DMS 273 (cell line): ENCODE data around the gene CCDC24.

Source experiments
- DNase-seq: peaks from one replicate; lab custom pipeline; 2025; ENCODE audit not compliant: unreplicated experiment; lab: John Stamatoyannopoulos, UW

CCDC24 gene

DNA sequence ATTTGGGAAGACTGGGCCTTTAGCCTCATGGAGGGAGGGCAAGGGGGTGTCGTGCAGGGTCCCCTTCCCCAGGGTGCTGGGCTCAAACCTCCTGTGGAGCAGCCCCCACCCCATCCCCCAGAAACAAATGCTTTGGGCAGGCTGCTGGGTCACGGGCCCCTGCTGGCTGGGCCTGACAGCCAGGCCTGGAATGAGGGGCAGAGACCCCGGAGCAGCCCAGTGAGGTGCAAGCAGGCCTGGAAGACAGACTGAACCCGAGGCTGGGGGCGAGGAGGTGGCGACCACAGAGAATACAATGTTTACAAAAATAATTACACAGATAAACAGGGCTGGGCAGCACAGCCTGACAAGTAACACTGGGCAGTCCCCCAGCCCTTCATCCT is 5.3 kb downstream of the CCDC24 start:
- DNase-seq = no peak

DNA sequence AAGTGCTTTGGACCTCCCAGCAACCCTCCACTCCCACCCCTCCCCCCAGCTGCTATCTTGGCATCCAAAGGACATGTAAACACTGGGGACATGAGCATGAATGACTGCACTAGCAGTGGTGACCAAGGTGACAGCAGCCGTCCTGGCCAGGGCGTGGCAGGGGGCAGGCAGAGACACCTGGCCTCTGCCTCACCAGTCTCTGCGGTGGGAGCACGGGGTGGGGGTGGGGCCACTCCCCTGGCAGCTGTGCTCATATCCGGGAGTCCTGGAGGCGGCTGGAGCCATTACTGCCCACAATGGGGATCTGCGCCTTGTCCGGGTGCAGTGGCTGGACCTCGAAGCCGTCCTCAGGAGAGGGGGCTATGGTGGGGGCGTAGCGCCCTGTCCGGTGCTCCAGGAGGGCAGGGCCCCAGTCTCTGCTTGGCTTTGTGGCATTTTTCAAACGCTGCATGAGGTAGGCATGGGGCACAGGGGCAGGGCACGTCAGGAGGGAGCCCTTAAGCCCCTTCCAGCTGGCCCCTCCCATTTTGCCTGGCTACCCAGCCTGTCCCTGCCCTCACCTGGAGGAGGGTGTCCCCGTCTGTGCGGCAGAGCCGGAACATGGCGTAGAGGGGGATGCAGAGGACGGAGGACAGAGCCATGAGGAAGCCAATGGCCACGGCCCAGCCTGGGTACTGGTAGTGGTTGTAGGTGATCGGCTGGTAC is 6.0 kb downstream of the CCDC24 start:
- DNase-seq = no peak

DNA sequence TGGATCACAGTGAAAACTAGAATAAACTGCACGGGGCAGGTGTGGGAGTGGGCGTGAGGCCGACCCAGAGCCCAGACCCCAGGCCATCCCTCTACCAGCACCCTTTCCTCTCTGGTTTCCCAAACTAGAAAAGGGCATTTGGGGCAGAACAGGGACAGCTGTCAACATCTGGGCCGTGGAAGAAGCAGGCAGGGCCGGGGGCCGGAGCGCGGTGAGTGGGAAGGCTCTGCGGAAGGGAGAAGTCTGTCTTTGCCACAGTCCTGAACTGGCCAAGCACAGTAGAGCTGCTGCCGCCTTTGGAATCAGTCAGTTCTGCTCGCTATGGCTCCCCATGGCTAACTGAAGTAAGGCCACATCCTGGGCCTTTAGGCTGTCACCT is 6.6 kb downstream of the CCDC24 start:
- DNase-seq = no peak

DNA sequence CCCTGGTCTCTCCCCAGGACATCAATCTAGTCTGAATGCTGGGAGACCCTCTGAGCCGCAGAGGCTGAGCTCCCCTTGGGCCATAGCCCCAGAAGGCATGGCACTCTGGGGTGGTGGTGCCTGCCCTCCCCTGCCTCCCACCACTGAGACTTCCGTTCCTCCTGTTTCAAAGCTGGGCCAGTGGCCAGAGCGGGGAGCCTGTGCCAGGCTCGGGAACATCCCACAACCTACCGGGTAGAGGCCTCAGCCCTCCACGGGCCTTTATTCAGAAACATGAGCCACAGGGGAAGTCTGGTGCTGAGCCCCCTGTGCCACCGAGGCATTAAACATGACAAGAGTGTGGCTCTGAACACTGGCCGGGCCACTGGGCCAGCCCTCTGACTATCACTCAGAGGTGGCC is 8.1 kb downstream of the CCDC24 start:
- peak; percentile 46 for DNase-seq

DNA sequence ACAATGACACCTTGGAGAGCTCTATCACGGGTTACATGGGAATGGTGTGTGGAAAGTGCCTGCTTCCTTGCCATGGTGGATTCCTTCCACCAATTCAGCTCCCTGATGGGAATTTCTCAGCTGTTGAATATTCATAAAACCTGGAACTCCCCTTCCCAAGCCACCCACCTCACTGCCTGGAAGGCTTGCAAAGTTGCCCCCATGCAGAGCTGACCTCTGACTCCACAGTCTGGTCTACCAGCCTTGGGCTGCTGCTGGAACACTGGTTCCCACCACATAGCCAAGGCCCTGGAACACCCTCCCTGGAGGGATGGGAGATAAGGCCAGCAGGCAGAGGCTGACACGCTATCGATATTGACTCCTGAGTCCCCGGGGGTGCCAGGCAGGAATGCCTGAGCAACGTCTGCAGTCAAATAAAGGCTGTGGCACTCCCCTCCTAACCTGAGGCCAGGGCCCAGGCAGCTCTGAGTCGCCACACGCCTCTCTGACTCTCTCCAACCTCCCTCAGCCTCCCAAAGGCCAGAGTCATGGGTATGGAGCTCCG is 8.8 kb downstream of the CCDC24 start:
- DNase-seq = no peak

DNA sequence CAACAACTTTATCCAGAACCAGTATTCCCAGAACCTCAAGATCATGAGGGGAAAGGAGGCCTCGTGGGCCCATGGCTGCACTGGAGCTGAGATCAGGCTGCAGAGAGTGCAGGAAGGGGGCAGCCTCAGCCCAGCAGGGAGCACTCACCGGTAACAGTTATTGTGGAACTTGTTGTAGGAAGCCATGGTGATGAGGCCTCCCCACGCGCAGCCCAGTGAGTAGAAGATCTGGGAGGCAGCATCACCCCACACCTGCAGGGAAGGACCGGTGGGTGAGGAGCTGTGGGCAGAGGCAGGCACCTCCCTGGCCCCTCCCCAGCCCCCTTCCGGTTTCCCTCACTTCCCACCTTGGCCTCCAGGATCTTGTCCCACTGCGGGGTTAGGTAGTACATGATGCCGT is 10.8 kb downstream of the CCDC24 start:
- DNase-seq = no peak

DNA sequence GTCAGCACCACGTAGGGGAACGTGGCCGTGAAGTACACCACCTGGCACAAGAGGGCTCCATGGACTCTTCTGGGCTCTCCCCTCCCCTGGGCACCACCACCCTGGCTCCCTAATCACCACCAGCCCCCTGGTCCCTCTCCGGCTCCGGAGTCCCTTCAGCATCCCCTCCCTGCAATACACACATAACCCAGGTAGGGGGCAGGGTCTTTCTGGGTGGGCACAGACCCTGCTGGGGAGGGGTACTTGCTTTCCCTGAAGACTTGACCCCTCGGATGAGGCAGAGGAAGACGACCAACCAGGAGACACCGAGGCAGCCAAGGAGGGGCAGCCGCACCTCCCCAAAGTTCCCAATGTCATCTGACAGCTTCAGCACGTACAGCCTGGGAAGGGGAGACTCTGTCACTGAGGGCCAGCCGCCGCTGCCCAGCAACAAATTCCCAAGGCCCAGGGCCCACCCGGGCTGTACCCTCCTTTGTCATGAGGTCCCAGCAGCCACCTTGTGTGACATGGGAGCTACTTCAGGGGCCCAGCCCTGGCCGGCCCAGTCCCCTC is 11.3 kb downstream of the CCDC24 start:
- DNase-seq = no peak

DNA sequence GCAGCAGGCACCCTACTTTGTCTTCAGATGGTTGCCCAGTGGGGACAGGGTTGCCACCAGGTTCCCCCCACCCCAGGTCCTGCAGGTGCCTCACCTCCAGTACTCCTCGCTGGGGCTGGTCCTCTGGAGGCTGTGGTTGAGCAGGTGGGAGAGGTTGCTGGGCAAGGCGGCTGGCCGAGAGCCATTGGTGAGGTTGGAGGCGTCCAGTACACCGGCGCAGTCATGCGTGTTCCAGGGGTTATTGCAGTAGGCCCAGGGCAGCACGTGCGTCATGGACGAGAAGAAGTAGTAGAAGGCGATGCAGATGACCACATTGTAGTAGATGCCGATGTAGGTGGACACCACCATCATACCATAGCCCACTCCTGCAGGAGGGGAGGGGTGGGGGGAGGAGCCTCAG is 16.9 kb downstream of the CCDC24 start:
- DNase-seq = no peak

DNA sequence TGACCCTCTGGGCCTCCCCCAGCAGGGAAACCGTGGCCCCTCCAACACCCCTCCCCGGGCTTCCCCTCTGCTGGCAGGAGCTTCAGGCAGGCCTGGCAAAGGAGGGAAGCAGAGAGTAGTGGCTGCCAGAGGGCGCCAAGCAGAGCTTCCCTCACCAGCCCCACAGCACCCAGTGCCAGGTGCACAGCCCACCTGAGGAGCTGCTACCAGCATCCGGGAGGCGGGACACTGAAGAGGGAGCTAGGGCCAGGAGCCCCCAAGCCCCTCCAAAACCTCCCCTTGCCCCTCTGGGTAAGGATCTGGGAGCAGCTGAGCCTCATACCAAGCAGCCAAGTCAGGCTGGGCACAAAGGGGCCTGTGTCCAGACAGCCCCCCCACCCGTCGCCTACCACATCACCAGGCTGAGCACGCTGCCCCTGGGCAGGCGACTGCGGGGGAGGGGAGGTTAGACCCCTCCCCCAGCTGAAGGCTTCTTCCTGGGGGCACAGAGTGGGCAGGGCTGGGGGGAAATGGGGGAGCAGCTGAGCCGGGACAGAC is 19.6 kb downstream of the CCDC24 start:
- no peak for DNase-seq

DNA sequence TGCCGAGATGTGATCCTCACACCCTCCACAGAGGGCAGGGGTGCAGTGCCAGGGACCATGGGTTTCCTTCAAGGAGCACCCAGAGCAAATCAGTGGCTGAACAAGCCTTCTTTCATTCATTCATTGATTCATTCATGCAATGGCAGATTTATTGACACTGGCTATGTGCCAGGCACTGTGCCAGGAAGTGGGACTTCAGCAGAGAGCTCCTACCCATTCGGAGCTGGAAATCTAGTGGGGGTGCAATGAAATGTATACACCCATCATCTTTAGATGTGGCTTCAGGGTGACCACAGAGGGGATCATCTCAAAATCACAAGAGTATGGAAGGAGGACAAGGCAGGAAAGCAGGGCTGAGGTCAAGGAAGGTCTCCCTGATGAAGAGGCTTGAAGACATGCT is 21.0 kb downstream of the CCDC24 start:
- no peak for DNase-seq

DNA sequence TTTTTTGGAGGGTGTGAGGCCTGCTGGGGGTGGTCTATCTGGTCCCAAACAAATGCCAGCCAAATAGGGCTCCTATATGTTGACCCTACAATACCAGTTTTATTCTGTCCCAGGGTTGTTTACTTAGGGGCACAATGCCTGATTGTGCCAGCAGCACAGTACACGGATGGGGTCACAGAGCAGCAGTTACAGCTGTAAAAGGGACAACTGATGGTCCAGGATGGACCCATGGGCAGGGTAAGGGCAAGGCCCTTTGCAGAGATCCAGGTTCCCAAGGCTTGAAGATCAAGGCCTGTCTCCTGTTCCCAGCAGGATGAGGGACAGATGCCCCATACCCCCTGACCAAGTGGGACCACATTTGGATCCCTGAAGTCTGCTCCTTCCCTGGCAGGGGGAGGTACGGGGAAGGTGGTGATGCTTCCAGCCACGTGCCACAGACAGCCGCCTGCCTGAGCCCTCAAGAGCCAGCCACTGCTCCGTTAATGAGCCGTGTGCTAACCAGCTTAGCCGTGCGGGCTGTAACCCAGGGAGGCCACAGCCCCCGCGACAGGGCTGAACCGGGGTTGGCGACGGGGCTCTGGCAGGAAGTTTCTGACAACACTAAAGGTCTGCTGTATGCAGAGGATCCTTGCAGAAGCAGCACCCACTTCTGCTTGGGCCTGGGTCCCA is 21.7 kb downstream of the CCDC24 start:
- DNase-seq = no peak

DNA sequence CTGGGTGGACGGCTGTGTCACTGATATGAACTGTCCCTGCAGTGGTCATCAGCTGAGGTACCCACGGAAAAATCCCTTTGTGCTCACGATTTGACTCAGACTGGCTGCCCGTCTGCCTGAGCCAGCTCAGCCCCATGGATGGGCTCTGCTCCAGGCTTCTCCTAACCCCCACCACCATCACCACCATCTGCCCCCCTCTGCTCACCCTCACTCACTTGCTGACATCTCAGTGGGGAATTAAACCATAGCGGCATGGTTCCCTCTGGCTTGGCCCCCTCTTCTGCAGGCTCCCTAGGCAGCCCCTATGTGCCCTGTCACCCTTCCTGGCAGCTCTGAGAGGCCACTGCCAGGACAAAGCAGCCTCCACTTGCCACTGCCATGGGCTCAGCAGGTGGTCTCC is 22.6 kb downstream of the CCDC24 start:
- DNase-seq = peak; percentile 52

DNA sequence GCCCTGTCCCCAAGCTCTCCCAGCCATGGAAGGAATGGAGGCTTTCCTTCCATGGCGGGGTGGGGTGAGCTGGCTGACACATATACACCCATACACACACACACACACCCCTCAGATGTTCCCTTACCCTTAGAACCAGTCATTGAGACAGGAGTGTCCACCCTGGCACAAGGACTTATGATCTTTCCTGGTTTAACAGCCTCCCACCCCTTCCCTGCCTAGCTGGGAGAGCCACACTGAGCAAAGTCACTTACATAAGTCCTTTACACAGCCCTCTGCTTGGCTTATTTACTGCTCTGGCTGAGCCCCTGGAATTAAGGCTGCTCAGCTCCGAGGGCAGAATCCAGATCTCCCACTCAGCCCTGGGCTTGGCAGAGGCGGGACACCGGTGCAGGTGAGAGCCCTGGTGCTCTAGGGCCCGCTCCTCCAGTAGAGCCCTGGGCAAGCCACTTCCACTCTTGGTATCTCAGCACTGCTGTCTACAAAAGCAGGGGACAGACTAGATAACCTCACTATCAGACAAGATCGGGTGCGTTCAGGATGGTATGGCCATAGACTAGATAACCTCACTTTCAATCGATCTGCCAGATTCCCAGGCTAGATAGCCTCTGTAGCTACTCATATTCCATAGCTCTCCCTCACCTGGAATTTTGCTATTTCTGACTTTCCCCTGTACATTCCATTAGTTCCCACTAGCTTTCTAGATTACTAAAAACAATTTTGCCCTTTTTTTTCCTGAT is 23.1 kb downstream of the CCDC24 start:
- no peak for DNase-seq

DNA sequence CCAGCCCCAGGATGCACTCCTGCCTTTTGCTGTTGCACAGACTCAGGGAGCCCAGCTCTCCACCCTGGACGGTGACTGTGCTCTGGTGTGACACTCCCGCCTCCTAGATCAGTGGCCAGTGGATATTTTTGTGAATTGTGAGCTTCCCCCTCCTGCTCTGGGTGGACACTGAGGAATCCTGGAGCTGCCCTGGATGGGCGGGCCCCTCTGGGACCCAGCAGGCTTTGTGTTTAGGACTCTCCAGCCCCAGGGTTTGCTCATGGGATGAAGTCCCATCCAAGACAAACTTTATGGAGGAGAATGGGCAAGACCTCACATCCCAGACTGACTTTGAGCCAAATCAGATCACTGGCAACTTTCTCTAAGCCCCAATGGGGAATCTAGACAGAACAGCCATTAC is 23.8 kb downstream of the CCDC24 start:
- DNase-seq = no peak

DNA sequence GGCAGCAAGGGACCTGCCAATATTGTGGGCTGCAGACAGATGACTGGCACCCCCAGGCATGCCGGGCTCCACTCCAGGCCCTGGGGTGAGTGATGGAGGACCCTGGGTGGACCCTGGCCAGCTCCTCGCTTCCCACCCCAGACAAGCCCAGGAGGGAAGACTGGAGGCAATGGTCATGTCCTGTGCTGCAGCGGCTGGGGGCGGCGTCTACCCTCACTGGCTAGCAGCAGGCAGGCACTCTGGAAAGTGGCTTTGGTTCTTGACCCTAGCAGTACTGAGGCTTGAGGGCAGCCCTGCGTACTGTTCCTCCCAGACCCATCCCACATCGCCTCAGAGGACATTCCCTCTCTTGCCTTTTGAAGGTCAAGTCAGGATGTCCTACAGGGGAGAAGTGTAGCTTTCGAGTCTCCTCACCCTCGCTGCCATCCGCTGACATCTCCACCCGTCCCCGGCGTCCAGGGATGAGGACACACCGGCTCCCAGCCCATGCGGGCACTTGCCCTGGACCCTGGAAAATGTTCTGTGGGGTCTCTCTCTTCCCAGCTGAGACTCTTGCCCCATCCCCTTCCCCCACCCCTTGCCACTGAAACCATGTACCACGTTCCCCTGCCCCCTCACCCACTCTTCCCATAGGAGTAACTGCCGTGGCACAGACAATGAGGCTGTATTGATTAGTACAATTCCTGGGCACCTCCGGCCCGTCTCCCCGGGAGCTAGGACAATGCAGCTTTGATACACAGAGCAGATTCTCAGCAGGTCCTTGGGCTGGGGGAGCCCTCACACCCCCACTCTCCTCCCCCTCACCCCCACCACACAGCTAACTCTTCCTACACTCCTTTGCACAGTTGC is 24.9 kb downstream of the CCDC24 start:
- DNase-seq = no peak

DNA sequence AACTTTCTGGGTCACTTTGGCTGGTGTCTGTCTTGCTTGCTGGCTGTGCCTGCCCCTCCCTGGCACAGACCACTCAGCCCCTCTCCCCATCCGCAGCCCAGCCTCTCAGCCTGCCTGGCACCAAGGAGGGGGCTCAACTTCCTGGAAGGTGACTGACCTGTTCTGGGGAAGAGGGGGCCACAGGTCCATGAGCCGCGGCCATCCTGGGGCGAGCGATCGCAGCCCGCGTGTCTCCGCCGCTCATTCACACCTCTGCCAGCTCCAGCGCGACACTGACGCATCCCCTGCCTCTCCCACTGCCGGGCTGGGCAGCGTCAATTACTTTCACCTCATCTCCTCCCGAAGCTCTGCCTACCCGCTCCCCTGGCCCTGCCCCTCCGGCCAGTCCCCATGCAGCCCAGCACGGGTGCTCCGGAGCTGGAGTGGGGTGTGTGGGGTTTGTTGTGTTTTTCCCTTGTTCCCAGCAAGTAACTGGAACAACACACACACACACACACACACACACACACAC is 25.5 kb downstream of the CCDC24 start:
- DNase-seq = no peak

DNA sequence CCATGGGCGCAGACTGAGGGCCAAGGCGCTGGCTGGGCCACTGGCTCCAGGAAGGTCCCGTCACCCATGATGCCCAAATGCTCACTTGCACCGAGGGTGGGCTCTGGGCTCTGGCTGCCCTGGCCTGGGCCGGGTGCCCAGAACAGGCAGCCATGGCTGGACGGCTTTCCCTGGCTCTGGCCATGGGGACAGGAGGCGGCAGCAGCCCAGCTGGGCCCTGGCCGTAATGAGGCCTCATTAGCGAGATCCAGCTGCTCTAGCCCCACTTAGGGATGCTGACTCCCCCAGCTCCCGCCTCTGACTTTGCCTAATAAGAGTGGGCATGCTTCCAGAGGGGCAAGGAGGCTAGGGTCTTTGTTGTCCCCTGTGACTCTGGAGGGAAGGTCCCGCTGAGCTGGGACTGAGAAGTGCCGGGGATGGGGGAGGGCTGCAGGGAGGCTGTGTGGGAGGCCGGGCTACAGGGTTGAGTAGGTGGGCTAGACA is 28.1 kb downstream of the CCDC24 start:
- DNase-seq = peak; percentile 36

DNA sequence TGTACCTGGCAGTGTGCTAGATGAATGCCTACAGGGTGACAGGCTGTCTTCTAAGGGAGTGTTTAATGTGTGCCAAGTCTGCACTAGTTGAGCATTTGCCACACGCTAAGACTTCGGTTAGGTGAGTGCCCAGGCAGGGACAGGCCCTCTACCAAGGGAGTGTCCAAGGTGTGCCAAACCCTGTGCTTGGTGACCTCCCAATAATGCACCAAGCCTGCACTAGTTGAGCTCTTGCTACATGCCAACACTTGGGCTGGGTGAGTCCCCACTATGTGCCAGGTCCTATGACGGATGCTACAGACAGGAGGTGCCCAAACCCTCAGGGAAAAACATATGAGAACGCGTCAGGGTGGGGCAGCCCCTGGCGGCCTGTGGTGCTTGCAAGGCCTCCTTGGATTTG is 29.1 kb downstream of the CCDC24 start:
- DNase-seq = no peak

DNA sequence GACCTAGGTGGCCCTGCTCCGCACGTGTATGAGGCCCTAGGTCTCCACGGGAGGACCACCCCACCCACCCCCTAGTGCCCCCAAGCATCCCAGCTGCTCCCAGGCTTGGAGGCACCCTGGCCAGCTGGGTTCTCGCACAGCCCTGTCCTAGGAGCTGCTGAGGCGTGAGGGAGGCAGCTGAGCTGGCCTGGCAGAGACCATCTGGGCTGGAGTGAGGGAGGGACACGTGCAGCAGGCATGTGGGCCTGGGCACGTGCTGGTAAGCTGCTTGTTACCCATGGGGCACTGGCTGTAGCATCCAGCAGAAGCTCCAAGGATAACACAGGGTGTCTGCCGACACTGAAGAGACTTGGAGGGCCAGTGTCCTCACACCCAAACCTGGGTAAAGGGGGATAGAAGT is 29.8 kb downstream of the CCDC24 start:
- DNase-seq = no peak
